ENCODE data around the gene SKOR2. TPM values are rescaled to one million over a fixed set of nuclear protein-coding genes. Genes with fewer than 3 reads are reported as not detected.

The SKOR2 gene
- total and polyA plus RNA-seq, 2 donors (not counting 1 experiment from before 2014, with no cell fraction given) = not detected

DNA sequence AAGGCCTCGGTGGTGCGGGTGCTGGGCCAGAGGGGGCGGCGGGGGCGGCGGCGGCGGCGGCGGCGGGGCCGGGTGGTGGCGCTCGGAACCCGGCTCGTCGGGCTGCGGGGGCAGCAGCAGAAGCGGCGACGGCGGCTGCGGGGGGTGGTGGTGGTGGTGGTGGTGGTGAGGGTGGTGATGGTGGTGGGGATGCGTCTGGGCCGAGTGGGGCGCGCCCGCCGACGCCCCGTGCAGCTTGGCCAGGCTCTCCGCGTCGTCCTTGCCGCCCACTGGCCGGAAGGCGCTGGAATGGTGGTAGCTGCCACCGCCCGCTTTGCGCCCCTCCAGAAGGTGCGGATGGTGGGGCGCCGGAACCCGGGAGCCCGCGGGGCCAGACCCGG lies 4.4 kb downstream of the SKOR2 start:
- POLR2A ChIA-PET = no interaction called here
- Histone ChIP-seq H3K9me3 (ENCODE audit: control extremely low read depth in 1 of 3, control insufficient read depth in 2 of 3, insufficient read depth in 1 of 3, low read length in 2 of 3) (peaks cover 0 to 24% (median 0%) of the 10 kb centered on the region in 3 donors), H3K36me3 (replicated peaks in 1 of 2; ENCODE audit: control extremely low read depth in 1 of 2, control insufficient read depth in 1 of 2, extremely low read depth in 1 of 2, insufficient read depth in 2 of 2, low read length in 1 of 2) (no peaks in the 10 kb centered on the region), H3K4me1 (ENCODE audit: control insufficient read depth in 2 of 2, insufficient read depth in 2 of 2, low read length in 2 of 2) (peaks cover 0 to 7% of the 10 kb centered on the region in 2 donors), H3K27ac (ENCODE audit: low read length in 2 of 2) (no peak overlapping the region), H3K79me2 (ENCODE audit: control insufficient read depth, insufficient read depth, low read length) (no peaks in the 10 kb centered on the region), H4K20me1 (ENCODE audit: control insufficient read depth, insufficient read depth, low read length, poor library complexity, severe bottlenecking) (no peaks in the 10 kb centered on the region), H3K9ac (ENCODE audit: low read length) (no peak overlapping the region), H2AFZ (ENCODE audit: insufficient read depth, low read depth, low read length, poor library complexity, severe bottlenecking) (no peak overlapping the region), H3K4me2 (replicated peaks; ENCODE audit: low read depth, low read length, poor library complexity, severe bottlenecking) (peak overlapping the region; percentile 28), H3K4me3 (ENCODE audit: control extremely low read depth in 1 of 5, extremely low read depth in 1 of 5, insufficient read depth in 1 of 5, low read depth in 2 of 5, low read length in 4 of 5) (no peak overlapping the region), H3K27me3 (replicated peaks in 1 of 4; ENCODE audit: control extremely low read depth in 1 of 4, control insufficient read depth in 3 of 4, insufficient read depth in 4 of 4, low read length in 3 of 4) (peaks cover 0 to 46% (median 38%) of the 10 kb centered on the region in 4 experiments)
- TF ChIP-seq, protein P1, sequence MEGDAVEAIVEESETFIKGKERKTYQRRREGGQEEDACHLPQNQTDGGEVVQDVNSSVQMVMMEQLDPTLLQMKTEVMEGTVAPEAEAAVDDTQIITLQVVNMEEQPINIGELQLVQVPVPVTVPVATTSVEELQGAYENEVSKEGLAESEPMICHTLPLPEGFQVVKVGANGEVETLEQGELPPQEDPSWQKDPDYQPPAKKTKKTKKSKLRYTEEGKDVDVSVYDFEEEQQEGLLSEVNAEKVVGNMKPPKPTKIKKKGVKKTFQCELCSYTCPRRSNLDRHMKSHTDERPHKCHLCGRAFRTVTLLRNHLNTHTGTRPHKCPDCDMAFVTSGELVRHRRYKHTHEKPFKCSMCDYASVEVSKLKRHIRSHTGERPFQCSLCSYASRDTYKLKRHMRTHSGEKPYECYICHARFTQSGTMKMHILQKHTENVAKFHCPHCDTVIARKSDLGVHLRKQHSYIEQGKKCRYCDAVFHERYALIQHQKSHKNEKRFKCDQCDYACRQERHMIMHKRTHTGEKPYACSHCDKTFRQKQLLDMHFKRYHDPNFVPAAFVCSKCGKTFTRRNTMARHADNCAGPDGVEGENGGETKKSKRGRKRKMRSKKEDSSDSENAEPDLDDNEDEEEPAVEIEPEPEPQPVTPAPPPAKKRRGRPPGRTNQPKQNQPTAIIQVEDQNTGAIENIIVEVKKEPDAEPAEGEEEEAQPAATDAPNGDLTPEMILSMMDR (IDR thresholded peaks at IDR 0.05) = no peak
- no peak for TF ChIP-seq EZH2 (IDR thresholded peaks at IDR 0.05; ENCODE audit: borderline replicate concordance, insufficient read depth, low read depth, low read length, poor library complexity, severe bottlenecking)
- 13% methylated on average over 36 of the region's 47 CpGs for WGBS (ENCODE audit: insufficient coverage)
- ATAC-seq (ENCODE audit: low read depth) (no peak), DNase-seq (no peak)
- H3K27ac Mint-ChIP-seq = no peak overlapping the region
- H3K9me3 Mint-ChIP-seq (ENCODE audit: insufficient read depth) = no peaks in the 10 kb centered on the region
- H3K27me3 Mint-ChIP-seq = peaks cover 68% of the 10 kb centered on the region
- intact Hi-C loops (cut with micrococcal nuclease) = no loop called here
- no peak overlapping the region for H3K4me3 Mint-ChIP-seq
- peaks cover 7% of the 10 kb centered on the region for H3K4me1 Mint-ChIP-seq
- CTCF ChIA-PET = no interaction called here

DNA sequence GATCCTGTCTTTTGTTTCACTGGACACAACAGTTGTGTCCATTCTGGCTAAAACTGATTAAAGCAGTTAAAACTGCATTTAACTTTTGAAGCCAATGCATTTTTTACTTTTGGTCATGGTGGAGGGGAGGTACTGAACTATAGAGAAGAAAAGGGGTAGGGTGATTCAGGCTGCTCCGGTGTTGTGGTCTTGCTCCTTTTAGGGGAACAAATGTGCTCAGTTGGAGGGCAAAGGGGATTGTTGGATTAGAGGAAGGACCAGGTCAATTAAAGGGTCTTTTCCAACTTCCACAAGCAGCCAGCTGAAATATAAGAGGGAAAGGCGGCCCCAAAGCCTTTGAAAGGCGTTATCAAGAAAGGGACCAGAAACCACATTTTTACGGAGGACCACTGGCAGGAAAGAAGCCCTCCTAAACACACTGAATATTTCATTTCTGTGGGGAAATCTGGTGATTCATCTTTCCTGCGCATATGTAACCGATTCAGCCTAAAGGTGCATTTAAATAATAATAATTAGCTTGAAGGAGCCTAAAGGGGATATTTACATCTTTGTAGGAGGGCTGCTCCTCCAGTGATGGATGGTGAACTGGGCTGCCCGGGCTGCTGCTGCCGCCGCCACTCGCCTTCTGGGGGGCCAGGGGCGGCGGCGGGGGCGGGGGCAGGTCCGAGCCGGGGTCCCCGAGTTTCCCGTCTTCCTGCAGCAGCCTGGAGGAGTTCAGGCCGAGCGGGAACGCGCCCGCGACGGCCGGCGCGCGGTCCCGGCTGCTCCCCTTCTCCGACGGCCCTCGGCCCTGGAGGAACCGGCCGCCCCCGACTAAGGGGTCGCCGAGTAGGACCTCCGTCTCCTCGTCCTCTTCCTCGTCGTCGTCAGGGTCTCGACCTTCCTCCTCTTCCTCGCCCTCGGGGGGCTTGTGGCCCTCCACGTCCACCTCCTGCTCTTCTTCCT lies 5.2 kb downstream of the SKOR2 start:
- peak overlapping the region; percentile 7 for H3K4me3 Mint-ChIP-seq
- ATAC-seq (ENCODE audit: low read depth) = no peak
- no peaks in the 10 kb centered on the region for H3K36me3 ChIP-seq (replicated peaks in 1 of 2; ENCODE audit: control extremely low read depth in 1 of 2, control insufficient read depth in 1 of 2, extremely low read depth in 1 of 2, insufficient read depth in 2 of 2, low read length in 1 of 2)
- H4K20me1 ChIP-seq (ENCODE audit: control insufficient read depth, insufficient read depth, low read length, poor library complexity, severe bottlenecking) = no peaks in the 10 kb centered on the region
- H2AFZ ChIP-seq (ENCODE audit: insufficient read depth, low read depth, low read length, poor library complexity, severe bottlenecking) = no peak overlapping the region
- TF ChIP-seq, protein P1 (IDR thresholded peaks at IDR 0.05) = no peak
- TF ChIP-seq EZH2 (IDR thresholded peaks at IDR 0.05; ENCODE audit: borderline replicate concordance, insufficient read depth, low read depth, low read length, poor library complexity, severe bottlenecking) = no peak
- H3K4me2 ChIP-seq (replicated peaks; ENCODE audit: low read depth, low read length, poor library complexity, severe bottlenecking) = peak overlapping the region; percentile 28
- WGBS (ENCODE audit: insufficient coverage) = 8% methylated on average over 42 of the region's 47 CpGs
- H3K4me1 ChIP-seq (ENCODE audit: control insufficient read depth in 2 of 2, insufficient read depth in 2 of 2, low read length in 2 of 2) = peaks cover 0 to 7% of the 10 kb centered on the region in 2 donors
- no peak overlapping the region for H3K9ac ChIP-seq (ENCODE audit: low read length)
- no peak overlapping the region for H3K27ac Mint-ChIP-seq
- H3K9me3 Mint-ChIP-seq (ENCODE audit: insufficient read depth) = no peaks in the 10 kb centered on the region
- peaks cover 0 to 18% (median 0%) of the 10 kb centered on the region in 3 donors for H3K9me3 ChIP-seq (ENCODE audit: control extremely low read depth in 1 of 3, control insufficient read depth in 2 of 3, insufficient read depth in 1 of 3, low read length in 2 of 3)
- no peaks in the 10 kb centered on the region for H3K79me2 ChIP-seq (ENCODE audit: control insufficient read depth, insufficient read depth, low read length)
- peaks cover 5% of the 10 kb centered on the region for H3K4me1 Mint-ChIP-seq
- CTCF ChIA-PET = no interaction called here
- H3K27me3 ChIP-seq (replicated peaks in 1 of 4; ENCODE audit: control extremely low read depth in 1 of 4, control insufficient read depth in 3 of 4, insufficient read depth in 4 of 4, low read length in 3 of 4) = peaks cover 0 to 41% (median 35%) of the 10 kb centered on the region in 4 experiments
- H3K27ac ChIP-seq (ENCODE audit: low read length in 2 of 2) = no peak overlapping the region
- intact Hi-C loops (cut with micrococcal nuclease) = no loop called here
- H3K27me3 Mint-ChIP-seq = peaks cover 67% of the 10 kb centered on the region
- no peak overlapping the region for H3K4me3 ChIP-seq (ENCODE audit: control extremely low read depth in 1 of 5, extremely low read depth in 1 of 5, insufficient read depth in 1 of 5, low read depth in 2 of 5, low read length in 4 of 5)
- POLR2A ChIA-PET = no interaction called here
- no peak for DNase-seq
